PC-3 (cell line): ENCODE results near the gene CTCFL.

Experiments used
- EZH2 ChIP-seq: fragments of 300-600 bp; sonication (generic); IDR thresholded peaks from one replicate; pipeline ENCODE4 v1.6.1; 2017; ENCODE audit warnings: antibody characterized with exemption, mild to moderate bottlenecking, low read length; ENCODE audit not compliant: unreplicated experiment
- EZH2phosphoT487 ChIP-seq: fragments of 300-600 bp; sonication (generic); IDR thresholded peaks from 2 replicates; pipeline ENCODE4 v1.6.1; 2018; ENCODE audit warnings: mild to moderate bottlenecking, antibody characterized with exemption, low read length, borderline replicate concordance
- TF ChIP-seq, protein P1 (sequence below): fragments of 300-600 bp; sonication (generic); conservative IDR thresholded peaks from 2 replicates; pipeline ENCODE4 v1.5.1; 2017; ENCODE audit warnings: antibody characterized with exemption, low read depth, mild to moderate bottlenecking, low read length

DNA sequence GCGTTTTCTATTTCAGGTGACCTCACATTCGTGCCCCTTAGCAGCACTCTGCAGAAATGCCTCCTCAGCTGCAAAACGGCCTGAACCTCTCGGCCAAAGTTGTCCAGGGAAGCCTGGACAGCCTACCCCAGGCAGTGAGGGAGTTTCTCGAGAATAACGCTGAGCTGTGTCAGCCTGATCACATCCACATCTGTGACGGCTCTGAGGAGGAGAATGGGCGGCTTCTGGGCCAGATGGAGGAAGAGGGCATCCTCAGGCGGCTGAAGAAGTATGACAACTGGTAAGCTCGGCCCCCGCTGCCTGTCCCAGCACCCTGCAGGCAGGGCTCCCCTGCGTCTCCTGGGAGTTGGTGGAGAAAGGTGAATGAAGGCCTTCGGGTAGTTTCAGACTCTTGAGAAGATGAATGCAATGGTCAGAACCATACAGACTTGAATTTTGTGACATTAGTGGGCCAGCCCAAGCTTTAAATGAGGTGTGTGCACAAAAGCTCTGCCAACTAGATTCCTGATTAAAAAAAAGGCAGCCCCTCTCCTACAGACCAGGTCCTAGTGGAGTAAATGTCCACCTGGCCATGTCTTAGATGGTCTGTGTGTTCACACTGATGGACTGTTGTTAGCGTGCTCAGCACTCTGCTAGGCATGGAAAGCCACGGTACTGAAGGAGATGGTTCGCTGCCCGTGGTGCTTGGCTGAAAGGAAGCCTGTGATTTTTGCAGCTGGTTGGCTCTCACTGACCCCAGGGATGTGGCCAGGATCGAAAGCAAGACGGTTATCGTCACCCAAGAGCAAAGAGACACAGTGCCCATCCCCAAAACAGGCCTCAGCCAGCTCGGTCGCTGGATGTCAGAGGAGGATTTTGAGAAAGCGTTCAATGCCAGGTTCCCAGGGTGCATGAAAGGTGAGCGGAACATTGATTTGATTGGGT lies 36.7 kb upstream of the CTCFL start:
- TF ChIP-seq, protein P1, sequence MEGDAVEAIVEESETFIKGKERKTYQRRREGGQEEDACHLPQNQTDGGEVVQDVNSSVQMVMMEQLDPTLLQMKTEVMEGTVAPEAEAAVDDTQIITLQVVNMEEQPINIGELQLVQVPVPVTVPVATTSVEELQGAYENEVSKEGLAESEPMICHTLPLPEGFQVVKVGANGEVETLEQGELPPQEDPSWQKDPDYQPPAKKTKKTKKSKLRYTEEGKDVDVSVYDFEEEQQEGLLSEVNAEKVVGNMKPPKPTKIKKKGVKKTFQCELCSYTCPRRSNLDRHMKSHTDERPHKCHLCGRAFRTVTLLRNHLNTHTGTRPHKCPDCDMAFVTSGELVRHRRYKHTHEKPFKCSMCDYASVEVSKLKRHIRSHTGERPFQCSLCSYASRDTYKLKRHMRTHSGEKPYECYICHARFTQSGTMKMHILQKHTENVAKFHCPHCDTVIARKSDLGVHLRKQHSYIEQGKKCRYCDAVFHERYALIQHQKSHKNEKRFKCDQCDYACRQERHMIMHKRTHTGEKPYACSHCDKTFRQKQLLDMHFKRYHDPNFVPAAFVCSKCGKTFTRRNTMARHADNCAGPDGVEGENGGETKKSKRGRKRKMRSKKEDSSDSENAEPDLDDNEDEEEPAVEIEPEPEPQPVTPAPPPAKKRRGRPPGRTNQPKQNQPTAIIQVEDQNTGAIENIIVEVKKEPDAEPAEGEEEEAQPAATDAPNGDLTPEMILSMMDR: no peak
- TF ChIP-seq EZH2 (no peak), EZH2phosphoT487 (no peak)
